ENCODE data around the gene TTC9B. TPM values are rescaled to one million over a fixed set of nuclear protein-coding genes. Genes with fewer than 3 reads are reported as not detected.

The TTC9B gene
- total and polyA plus RNA-seq, 4 donors: 0.14 TPM; not detected in 3

DNA sequence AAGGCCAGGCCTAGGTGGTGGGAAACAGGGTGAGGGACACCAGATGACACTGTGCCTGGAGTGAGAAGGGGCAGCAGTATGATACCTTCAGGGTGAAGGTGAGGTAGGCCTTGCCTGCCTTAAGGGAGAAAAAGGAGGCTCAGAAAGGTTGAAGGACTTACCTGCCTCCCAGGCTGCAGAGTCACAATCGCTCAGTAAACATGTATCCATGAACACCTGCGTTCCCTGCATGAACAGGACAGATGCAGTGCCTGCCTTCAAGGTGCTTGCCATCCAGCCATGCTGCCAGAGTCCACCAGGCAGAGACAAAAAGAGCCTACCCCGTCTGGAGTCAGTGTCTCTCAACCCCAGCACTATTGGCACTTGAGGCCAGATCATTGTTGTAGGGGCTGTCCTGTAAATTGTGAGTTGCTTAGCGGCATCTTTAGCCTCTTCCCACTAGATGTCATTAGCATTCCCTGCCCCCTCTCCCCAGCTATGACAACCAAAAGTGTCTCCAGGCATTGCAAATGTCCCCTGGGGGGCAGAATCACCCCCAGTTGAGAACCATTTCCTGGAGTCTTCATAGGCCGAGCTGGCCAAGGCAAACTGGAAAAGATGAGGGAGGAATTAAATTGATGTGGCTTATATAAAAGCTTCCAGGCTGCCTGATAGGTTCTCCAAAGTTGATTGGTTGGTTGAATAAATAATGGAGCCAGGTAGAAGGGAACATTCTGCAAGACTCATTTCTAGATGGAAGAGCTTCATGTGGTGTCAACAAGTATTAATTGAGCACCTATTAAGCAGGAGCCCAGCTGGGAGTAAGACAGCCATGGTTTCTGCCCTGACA lies 25.2 kb downstream of the TTC9B start:
- Histone ChIP-seq H3K4me1 (ENCODE audit: control insufficient read depth in 4 of 4, insufficient read depth in 4 of 4, low read length in 3 of 4) (peaks cover 0 to 15% (median 5%) of the 10 kb centered on the region in 4 donors), H3K27ac (ENCODE audit: low read depth in 1 of 2, low read length in 2 of 2) (no peak overlapping the region), H3K9me3 (ENCODE audit: control insufficient read depth in 4 of 4, low read length in 3 of 4) (no peaks in the 10 kb centered on the region), H3K9ac (ENCODE audit: low read depth in 1 of 2, low read length in 2 of 2) (no peak overlapping the region), H3K36me3 (ENCODE audit: control insufficient read depth in 4 of 4, insufficient read depth in 3 of 4, low read depth in 1 of 4, low read length in 3 of 4) (no peaks in the 10 kb centered on the region), H3K4me3 (ENCODE audit: low read depth in 1 of 3, low read length in 3 of 3) (no peak overlapping the region), H3K27me3 (ENCODE audit: control insufficient read depth in 4 of 4, insufficient read depth in 4 of 4, low read length in 3 of 4) (no peaks in the 10 kb centered on the region)
- TF ChIP-seq HNF4A (conservative IDR thresholded peaks at IDR 0.05): no peak
- 92% methylated on average over 5 of the region's 5 CpGs for WGBS
- DNase-seq (ENCODE audit: low spot score): no peak

- DNase-seq (ENCODE audit: low spot score): no peak
- Histone ChIP-seq H3K9ac (ENCODE audit: low read depth in 1 of 2, low read length in 2 of 2) (no peak overlapping the region), H3K27me3 (ENCODE audit: control insufficient read depth in 4 of 4, insufficient read depth in 4 of 4, low read length in 3 of 4) (no peaks in the 10 kb centered on the region), H3K9me3 (ENCODE audit: control insufficient read depth in 4 of 4, low read length in 3 of 4) (no peaks in the 10 kb centered on the region), H3K27ac (ENCODE audit: low read depth in 1 of 2, low read length in 2 of 2) (no peak overlapping the region), H3K4me3 (ENCODE audit: low read depth in 1 of 3, low read length in 3 of 3) (peak overlapping the region in 2 of 3 donors; percentile 67 to 97), H3K4me1 (ENCODE audit: control insufficient read depth in 4 of 4, insufficient read depth in 4 of 4, low read length in 3 of 4) (peaks cover 0 to 15% (median 5%) of the 10 kb centered on the region in 4 donors), H3K36me3 (ENCODE audit: control insufficient read depth in 4 of 4, insufficient read depth in 3 of 4, low read depth in 1 of 4, low read length in 3 of 4) (no peaks in the 10 kb centered on the region)
- 21% methylated on average over 62 of the region's 62 CpGs for WGBS
- TF ChIP-seq YY1 (IDR thresholded peaks at IDR 0.05) (no peak), EGR1 (IDR thresholded peaks at IDR 0.05; ENCODE audit: low read depth in 2 of 2) (no peak), HNF4G (IDR thresholded peaks at IDR 0.05) (no peak), HNF4A (conservative IDR thresholded peaks at IDR 0.05) (no peak), NR2F2 (IDR thresholded peaks at IDR 0.05) (no peak), RXRA (IDR thresholded peaks at IDR 0.05) (no peak), JUND (IDR thresholded peaks at IDR 0.05) (no peak), GABPA (IDR thresholded peaks at IDR 0.05 in 1 of 2, conservative IDR thresholded peaks at IDR 0.05 in 1 of 2) (no peak)
- TF ChIP-seq, protein P1, sequence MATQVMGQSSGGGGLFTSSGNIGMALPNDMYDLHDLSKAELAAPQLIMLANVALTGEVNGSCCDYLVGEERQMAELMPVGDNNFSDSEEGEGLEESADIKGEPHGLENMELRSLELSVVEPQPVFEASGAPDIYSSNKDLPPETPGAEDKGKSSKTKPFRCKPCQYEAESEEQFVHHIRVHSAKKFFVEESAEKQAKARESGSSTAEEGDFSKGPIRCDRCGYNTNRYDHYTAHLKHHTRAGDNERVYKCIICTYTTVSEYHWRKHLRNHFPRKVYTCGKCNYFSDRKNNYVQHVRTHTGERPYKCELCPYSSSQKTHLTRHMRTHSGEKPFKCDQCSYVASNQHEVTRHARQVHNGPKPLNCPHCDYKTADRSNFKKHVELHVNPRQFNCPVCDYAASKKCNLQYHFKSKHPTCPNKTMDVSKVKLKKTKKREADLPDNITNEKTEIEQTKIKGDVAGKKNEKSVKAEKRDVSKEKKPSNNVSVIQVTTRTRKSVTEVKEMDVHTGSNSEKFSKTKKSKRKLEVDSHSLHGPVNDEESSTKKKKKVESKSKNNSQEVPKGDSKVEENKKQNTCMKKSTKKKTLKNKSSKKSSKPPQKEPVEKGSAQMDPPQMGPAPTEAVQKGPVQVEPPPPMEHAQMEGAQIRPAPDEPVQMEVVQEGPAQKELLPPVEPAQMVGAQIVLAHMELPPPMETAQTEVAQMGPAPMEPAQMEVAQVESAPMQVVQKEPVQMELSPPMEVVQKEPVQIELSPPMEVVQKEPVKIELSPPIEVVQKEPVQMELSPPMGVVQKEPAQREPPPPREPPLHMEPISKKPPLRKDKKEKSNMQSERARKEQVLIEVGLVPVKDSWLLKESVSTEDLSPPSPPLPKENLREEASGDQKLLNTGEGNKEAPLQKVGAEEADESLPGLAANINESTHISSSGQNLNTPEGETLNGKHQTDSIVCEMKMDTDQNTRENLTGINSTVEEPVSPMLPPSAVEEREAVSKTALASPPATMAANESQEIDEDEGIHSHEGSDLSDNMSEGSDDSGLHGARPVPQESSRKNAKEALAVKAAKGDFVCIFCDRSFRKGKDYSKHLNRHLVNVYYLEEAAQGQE (IDR thresholded peaks at IDR 0.05): no peak
- TF ChIP-seq, protein P2, sequence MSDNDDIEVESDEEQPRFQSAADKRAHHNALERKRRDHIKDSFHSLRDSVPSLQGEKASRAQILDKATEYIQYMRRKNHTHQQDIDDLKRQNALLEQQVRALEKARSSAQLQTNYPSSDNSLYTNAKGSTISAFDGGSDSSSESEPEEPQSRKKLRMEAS (IDR thresholded peaks at IDR 0.05): no peak
These were observed 26.1 kb downstream of the TTC9B start for GRCh38 chr19:40191836-40192646.

Data from liver (tissue), 9 donors.